Tibial nerve (tissue), 4 donors: ENCODE data around the gene DPM3.

Source experiments
- EP300 ChIP-seq, 2 donors: sonication (generic); formaldehyde crosslinking; IDR thresholded peaks; one replicate each; pipeline ENCODE4 v1.6.1; 2017; ENCODE audit warnings: antibody characterized with exemption in 2 of 2, mild to moderate bottlenecking in 1 of 2
- POLR2A ChIP-seq, 2 donors: fragments of 450-650 bp; IDR thresholded peaks; one replicate each; pipeline ENCODE4 v1.6.1; 2017; ENCODE audit warnings: antibody characterized with exemption in 2 of 2, mild to moderate bottlenecking in 2 of 2, moderate library complexity in 2 of 2
- TF ChIP-seq, protein P1 (sequence below), 5 experiments: fragments of 200-600 bp in 3 of 5; fragments of 450-650 bp in 2 of 5; sonication (generic) in 3 of 5; IDR thresholded peaks; one replicate each; pipeline ENCODE4 v1.5.1; 2016 to 2019; ENCODE audit warnings: antibody characterized with exemption in 5 of 5, mild to moderate bottlenecking in 3 of 5, moderate library complexity in 2 of 5

- TF ChIP-seq, protein P1, sequence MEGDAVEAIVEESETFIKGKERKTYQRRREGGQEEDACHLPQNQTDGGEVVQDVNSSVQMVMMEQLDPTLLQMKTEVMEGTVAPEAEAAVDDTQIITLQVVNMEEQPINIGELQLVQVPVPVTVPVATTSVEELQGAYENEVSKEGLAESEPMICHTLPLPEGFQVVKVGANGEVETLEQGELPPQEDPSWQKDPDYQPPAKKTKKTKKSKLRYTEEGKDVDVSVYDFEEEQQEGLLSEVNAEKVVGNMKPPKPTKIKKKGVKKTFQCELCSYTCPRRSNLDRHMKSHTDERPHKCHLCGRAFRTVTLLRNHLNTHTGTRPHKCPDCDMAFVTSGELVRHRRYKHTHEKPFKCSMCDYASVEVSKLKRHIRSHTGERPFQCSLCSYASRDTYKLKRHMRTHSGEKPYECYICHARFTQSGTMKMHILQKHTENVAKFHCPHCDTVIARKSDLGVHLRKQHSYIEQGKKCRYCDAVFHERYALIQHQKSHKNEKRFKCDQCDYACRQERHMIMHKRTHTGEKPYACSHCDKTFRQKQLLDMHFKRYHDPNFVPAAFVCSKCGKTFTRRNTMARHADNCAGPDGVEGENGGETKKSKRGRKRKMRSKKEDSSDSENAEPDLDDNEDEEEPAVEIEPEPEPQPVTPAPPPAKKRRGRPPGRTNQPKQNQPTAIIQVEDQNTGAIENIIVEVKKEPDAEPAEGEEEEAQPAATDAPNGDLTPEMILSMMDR (IDR thresholded peaks at IDR 0.05) = no peak
- TF ChIP-seq POLR2A (IDR thresholded peaks at IDR 0.05) = no peak
- TF ChIP-seq EP300 (IDR thresholded peaks at IDR 0.05) = peak in 1 of 2 donors; percentile 69
These were observed 38.2 kb upstream of the DPM3 start for GRCh38 chr1:155178441-155179111.
